Inflammatory macrophage (primary cell): ENCODE results near the gene ADORA3.
A peak's percentile ranks its signal among the peaks of the same experiment; 100 is the strongest.
"Not testable (repeated sequence)": the region's sequence is repeated elsewhere in the genome, so short reads cannot be mapped to it uniquely, and the experiment has no call there.

ENCODE experiments used
- DNase-seq, 2 donors: peaks; one replicate each; pipeline ENCODE4 v3.0.0-alpha.2; 2020 to 2022
- total RNA-seq, 18 experiments: gene quantifications; one replicate each; lab custom pipeline; 2026; ENCODE audit warnings: mixed read lengths in 6 of 18, inconsistent platforms in 2 of 18; lab: John Stamatoyannopoulos, UW

Gene ADORA3
- total RNA-seq, result 0 to 3.4 (median 0.79) reads per million in 18 experiments

DNA sequence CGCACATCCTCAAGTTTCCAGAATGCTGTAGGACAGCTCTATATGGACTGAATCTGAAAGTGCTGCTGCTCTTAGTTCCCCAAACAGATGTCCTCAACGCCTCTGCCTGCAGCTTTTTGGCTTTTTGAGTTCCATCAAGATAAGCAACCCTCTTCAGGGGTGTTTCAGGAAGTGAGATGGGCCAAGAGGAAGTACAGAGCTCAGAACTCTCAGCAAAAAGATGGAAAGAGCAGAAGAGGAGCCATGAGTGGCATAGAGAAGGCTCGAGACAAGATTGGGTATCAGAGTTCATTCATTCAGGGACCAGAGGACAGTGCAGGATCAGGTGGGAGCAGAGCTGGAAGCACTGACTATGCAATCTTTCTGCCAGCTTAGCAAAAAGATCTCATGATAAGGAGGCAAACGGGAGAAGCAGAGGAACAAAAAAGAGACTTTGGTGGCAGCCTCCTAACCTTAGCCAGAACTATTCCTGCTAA lies at the start of gene ADORA3, which contains the start of gene TMIGD3:
TSS of gene ADORA3 (minus strand) at position 49 of the 476 bp plus-strand sequence. CDS start 279 bp downstream, outside the sequence.
TSS of gene TMIGD3 (minus strand) at position 49 of the 476 bp plus-strand sequence. CDS start 279 bp downstream, outside the sequence.
- peak; percentile 87 to 91 for DNase-seq

DNA sequence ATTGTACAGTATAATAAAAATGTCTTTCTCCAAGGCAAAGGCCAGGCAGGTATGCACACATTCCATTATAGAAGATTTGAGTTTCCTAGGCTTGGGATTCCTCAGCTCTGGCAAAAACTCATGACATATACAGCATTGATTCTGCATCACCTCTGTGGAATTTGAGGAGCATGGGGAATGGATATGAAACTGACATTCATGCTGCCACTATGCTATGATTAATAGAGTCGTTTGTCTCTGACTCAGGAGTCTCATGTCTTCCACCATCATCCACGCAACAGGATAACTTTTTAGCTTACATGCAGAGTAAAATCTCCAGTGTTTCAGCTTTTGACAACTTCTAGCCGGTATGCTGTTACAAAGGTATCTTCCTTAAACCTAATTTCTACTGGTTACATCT lies 49.8 kb upstream of the ADORA3 start:
- no peak for DNase-seq

- no peak for DNase-seq
These were observed 49.2 kb upstream of the ADORA3 start for GRCh38 chr1:111552587-111552986.

GRCh38 chr1:111551623-111552411 lies 48.4 kb upstream of the ADORA3 start:
- DNase-seq, result no peak

- DNase-seq, result not testable (repeated sequence)
These were observed 44.4 kb upstream of the ADORA3 start for GRCh38 chr1:111547786-111548185.

DNA sequence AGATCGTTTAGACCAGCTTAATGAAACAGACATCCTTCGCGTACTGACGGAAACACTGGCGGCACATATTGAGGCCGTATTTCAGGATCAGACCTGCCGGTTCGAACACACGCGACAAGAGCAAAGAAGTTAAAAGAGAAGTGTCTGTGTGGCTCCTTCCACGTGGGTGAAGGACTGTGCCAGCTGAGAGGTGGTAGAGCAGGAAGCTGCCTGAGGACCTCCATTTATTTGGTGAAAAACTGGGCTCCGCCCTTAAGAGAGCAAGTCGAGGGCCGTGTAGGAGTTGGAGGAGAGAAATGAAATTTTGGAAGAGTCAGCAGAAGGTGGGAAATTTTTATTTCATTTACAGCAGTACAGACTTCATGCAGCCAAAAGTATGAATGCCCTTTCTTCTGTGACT lies 38.8 kb upstream of the ADORA3 start:
- no peak for DNase-seq

- DNase-seq, result no peak
These were observed 38.3 kb upstream of the ADORA3 start for GRCh38 chr1:111541721-111542120.

GRCh38 chr1:111540928-111541327 lies 37.5 kb upstream of the ADORA3 start:
- DNase-seq, result no peak

- DNase-seq, result no peak
These were observed 35.1 kb upstream of the ADORA3 start for GRCh38 chr1:111538343-111539025.

GRCh38 chr1:111535256-111536191 lies 32.1 kb upstream of the ADORA3 start:
- DNase-seq, result no peak

DNA sequence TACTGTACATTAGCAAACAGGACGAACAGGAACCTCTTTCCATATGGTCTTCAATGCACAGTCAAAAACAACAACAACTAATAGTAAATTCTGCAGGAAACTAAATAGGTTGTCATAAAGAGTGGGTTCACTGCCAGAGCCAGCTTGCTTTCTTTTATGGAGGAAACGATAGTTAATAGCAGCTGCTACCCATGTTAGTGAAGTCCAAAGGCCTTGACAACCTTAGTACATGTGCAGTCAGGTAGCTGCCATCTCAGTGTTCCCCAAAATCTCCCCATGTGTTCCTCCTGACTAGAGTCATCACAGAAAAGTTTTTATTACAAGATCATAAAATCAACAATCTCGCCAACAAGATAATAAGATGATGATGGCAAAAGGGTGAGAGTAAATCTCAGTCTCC lies 16.6 kb upstream of the ADORA3 start:
- no peak for DNase-seq

- no peak for DNase-seq
These were observed 14.2 kb upstream of the ADORA3 start for GRCh38 chr1:111517469-111518225.

- DNase-seq, result peak; percentile 66 to 68
These were observed 12.6 kb upstream of the ADORA3 start for GRCh38 chr1:111516005-111516535.

- peak; percentile 68 to 87 for DNase-seq
These were observed 12.0 kb upstream of the ADORA3 start for GRCh38 chr1:111515291-111516004.

GRCh38 chr1:111513410-111514020 lies 10.1 kb upstream of the ADORA3 start:
- DNase-seq, result no peak

DNA sequence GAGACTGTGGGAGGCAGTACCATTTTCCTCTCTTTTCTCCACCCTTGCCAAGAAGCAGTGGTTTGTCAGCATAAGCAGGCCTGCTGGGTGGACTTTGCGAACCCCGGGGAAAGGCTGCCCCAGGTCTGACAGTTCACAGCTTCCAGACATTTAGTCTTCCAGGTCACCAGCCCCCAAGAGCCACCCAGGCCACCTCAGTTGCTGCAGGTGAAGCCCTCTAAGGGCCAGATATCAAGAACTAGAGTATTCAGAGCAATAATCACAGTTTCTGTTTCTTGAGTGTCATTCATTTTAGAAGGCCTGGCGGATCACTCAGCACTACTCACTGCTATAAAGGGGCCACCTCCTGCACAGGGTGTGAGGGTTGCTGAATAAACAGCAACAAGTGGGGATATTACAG lies 9.5 kb upstream of the ADORA3 start:
- DNase-seq, result no peak

- no peak for DNase-seq
These were observed 8.9 kb upstream of the ADORA3 start for GRCh38 chr1:111512132-111512889.

- no peak for DNase-seq
These were observed 7.9 kb upstream of the ADORA3 start for GRCh38 chr1:111511370-111511769.

DNA sequence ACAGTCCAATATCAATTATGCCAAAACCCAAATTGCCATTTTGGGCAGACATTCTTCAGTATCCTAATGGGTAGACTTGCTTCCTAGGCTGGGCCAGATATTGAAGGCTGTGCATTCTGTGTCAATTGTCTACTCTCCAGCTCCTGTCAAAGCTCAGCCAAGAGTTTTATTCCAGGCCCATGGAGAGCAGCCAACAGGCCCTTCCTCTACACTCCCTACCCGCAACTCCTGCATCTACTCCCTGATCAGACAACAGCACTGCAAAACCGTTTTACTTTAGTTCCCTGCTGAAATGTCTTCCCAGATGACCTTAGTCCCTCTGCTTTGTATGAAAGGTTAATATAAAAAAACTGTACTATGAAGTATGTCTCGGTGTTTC lies 6.6 kb upstream of the ADORA3 start:
- no peak for DNase-seq
